ENCODE measurements around the gene SYNJ1. TPM values are rescaled to one million over a fixed set of nuclear protein-coding genes. Genes with fewer than 3 reads are reported as not detected.

Gene SYNJ1
- total RNA-seq, 1 experiment from 2014 or later: 4.2 TPM

DNA sequence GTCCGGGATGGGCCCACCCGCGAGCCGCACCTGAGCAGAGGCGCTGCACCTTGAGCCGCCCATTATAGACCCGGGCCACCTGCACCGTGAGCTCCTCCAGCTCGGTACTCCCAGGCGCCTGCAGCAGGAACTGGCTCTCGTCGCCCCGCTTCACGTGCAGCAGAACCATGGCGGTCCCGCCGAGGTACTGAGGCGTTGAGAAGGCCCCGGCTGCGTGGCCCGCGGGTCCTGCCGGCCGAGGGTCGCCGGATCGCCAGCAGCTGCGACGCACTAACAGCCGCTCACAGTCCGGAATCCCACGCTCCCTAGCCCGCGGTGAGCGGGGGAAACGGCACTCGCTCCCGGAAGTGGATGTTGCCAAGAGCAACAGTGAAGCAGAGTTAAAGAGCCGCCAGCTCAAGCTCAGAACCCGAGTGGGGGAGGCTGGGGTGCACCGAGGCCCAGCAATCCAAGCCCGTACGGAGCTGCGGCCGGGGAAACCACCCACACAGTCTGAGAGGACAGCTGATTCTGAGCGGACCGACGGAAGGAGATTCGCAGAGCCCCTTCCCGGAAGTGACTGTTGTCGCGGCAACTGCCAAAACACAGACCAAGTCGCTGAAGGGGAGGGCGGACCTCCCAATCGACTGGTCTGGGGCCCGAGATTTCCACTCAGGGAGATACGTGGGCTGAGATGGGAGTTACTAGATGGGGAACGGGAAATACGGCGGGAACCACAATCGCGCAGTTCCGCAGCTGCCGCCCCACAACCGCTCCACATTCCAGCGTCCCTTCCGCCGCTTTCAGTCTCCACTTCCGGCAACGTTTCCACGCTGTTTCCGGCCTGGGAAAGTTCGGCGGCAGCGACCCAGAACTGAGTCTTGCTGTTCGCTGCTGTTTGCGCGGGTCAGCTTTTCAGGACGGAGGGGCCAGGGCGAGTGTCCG lies 115.5 kb downstream of the SYNJ1 start, which contains the start of gene CFAP298:
TSS of gene CFAP298 (minus strand) at position 303 of the 924 bp plus-strand sequence. CDS start at position 169, 134 bp downstream.
- Mint-ChIP-seq H3K4me3 (peak within 1 kb of the TSS; percentile 95), H3K27ac (peak within 1 kb of the TSS; percentile 93), H3K9me3 (no peaks in the 10 kb centered on the region), H3K36me3 (peaks cover 18% of the 10 kb centered on the region), H3K4me1 (peaks cover 14% of the 10 kb centered on the region), H3K27me3 (ENCODE audit: low read depth) (peaks cover 2% of the 10 kb centered on the region)
- ChIA-PET POLR2A (interaction anchor here (1.1 to 1.9 kb wide), 2 partner anchors 12 to 116 kb away, joined by 7 to 13 read pairs; partner anchors contain the start of gene SYNJ1), CTCF (interaction anchor here (1.0 to 5.7 kb wide), 7 partner anchors 8 to 306 kb away, joined by 4 to 31 read pairs (median 6); partner anchors contain the start of gene SYNJ1)
- DNase-seq (ENCODE audit: low spot score): peak; percentile 80
- peak; percentile 89 for ATAC-seq
- TF ChIP-seq GTF2I (CRISPR knock-in tag; conservative IDR thresholded peaks at IDR 0.05): no peak
- peak; percentile 62; the same call in 1 of the 2 replicates for TF ChIP-seq GABPB1 (CRISPR knock-in tag; IDR thresholded peaks at IDR 0.05)
- TF ChIP-seq MXD4 (CRISPR knock-in tag; IDR thresholded peaks at IDR 0.05; ENCODE audit: borderline replicate concordance): no peak
- peak; percentile 51; the same call in 1 of the 2 replicates for TF ChIP-seq SP1 (CRISPR knock-in tag; conservative IDR thresholded peaks at IDR 0.05)
- no peak for TF ChIP-seq ZNF263 (CRISPR knock-in tag; IDR thresholded peaks at IDR 0.05; ENCODE audit: low read depth)
- TF ChIP-seq, protein P1, sequence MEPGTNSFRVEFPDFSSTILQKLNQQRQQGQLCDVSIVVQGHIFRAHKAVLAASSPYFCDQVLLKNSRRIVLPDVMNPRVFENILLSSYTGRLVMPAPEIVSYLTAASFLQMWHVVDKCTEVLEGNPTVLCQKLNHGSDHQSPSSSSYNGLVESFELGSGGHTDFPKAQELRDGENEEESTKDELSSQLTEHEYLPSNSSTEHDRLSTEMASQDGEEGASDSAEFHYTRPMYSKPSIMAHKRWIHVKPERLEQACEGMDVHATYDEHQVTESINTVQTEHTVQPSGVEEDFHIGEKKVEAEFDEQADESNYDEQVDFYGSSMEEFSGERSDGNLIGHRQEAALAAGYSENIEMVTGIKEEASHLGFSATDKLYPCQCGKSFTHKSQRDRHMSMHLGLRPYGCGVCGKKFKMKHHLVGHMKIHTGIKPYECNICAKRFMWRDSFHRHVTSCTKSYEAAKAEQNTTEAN (CRISPR knock-in tag; IDR thresholded peaks at IDR 0.05): no peak; the same call in 1 of the 2 replicates
- peak; percentile 12; the same call in 1 of the 2 replicates for TF ChIP-seq CREB1 (CRISPR knock-in tag; IDR thresholded peaks at IDR 0.05)
- peak; percentile 80 for TF ChIP-seq FOXK1 (CRISPR knock-in tag; IDR thresholded peaks at IDR 0.05)
- TF ChIP-seq, protein P2, sequence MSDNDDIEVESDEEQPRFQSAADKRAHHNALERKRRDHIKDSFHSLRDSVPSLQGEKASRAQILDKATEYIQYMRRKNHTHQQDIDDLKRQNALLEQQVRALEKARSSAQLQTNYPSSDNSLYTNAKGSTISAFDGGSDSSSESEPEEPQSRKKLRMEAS (CRISPR knock-in tag; IDR thresholded peaks at IDR 0.05): peak; percentile 71
- TF ChIP-seq MYBL2 (CRISPR knock-in tag; IDR thresholded peaks at IDR 0.05): 0 out of 2 replicates have a peak, but pooled peaks have one; percentile 31
- peak; percentile 91; the same call in 1 of the 2 replicates for TF ChIP-seq TEAD4 (CRISPR knock-in tag; IDR thresholded peaks at IDR 0.05)
- TF ChIP-seq, protein P3, sequence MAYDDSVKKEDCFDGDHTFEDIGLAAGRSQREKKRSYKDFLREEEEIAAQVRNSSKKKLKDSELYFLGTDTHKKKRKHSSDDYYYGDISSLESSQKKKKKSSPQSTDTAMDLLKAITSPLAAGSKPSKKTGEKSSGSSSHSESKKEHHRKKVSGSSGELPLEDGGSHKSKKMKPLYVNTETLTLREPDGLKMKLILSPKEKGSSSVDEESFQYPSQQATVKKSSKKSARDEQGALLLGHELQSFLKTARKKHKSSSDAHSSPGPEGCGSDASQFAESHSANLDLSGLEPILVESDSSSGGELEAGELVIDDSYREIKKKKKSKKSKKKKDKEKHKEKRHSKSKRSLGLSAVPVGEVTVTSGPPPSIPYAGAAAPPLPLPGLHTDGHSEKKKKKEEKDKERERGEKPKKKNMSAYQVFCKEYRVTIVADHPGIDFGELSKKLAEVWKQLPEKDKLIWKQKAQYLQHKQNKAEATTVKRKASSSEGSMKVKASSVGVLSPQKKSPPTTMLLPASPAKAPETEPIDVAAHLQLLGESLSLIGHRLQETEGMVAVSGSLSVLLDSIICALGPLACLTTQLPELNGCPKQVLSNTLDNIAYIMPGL (CRISPR knock-in tag; IDR thresholded peaks at IDR 0.05): peak; percentile 93
- TF ChIP-seq, protein P4, sequence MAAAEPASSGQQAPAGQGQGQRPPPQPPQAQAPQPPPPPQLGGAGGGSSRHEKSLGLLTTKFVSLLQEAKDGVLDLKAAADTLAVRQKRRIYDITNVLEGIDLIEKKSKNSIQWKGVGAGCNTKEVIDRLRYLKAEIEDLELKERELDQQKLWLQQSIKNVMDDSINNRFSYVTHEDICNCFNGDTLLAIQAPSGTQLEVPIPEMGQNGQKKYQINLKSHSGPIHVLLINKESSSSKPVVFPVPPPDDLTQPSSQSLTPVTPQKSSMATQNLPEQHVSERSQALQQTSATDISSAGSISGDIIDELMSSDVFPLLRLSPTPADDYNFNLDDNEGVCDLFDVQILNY (CRISPR knock-in tag; IDR thresholded peaks at IDR 0.05): 0 out of 2 replicates have a peak, but pooled peaks have one; percentile 41
- TF ChIP-seq CBFB (CRISPR knock-in tag; IDR thresholded peaks at IDR 0.05; ENCODE audit: low read depth): peak; percentile 83
- 0 out of 2 replicates have a peak, but pooled peaks have one; percentile 18 for TF ChIP-seq TCF7 (CRISPR knock-in tag; IDR thresholded peaks at IDR 0.05; ENCODE audit: low read depth)
- 0 out of 2 replicates have a peak, but pooled peaks have one; percentile 35 for TF ChIP-seq ZNF317 (CRISPR knock-in tag; IDR thresholded peaks at IDR 0.05; ENCODE audit: borderline replicate concordance, low read depth)
- TF ChIP-seq ZNF121 (CRISPR knock-in tag; IDR thresholded peaks at IDR 0.05): no peak
- TF ChIP-seq, protein P5, sequence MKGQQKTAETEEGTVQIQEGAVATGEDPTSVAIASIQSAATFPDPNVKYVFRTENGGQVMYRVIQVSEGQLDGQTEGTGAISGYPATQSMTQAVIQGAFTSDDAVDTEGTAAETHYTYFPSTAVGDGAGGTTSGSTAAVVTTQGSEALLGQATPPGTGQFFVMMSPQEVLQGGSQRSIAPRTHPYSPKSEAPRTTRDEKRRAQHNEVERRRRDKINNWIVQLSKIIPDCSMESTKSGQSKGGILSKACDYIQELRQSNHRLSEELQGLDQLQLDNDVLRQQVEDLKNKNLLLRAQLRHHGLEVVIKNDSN (CRISPR knock-in tag; IDR thresholded peaks at IDR 0.05): 0 out of 2 replicates have a peak, but pooled peaks have one; percentile 5
- TF ChIP-seq ZNF232 (CRISPR knock-in tag; IDR thresholded peaks at IDR 0.05): 0 out of 2 replicates have a peak, but pooled peaks have one; percentile 43
- peak; percentile 95 for TF ChIP-seq ETV6 (CRISPR knock-in tag; IDR thresholded peaks at IDR 0.05)
- TF ChIP-seq SMAD4 (CRISPR knock-in tag; IDR thresholded peaks at IDR 0.05): peak; percentile 46; the same call in 1 of the 2 replicates
- peak; percentile 76 for TF ChIP-seq KAT7 (CRISPR knock-in tag; IDR thresholded peaks at IDR 0.05; ENCODE audit: borderline replicate concordance)
- TF ChIP-seq ZNF219 (CRISPR knock-in tag; IDR thresholded peaks at IDR 0.05; ENCODE audit: borderline replicate concordance): 0 out of 2 replicates have a peak, but pooled peaks have one; percentile 53
- peak; percentile 90 for TF ChIP-seq TEAD1 (CRISPR knock-in tag; IDR thresholded peaks at IDR 0.05)
- TF ChIP-seq ZNF396 (CRISPR knock-in tag; IDR thresholded peaks at IDR 0.05; ENCODE audit: borderline replicate concordance): no peak
- TF ChIP-seq, protein P6, sequence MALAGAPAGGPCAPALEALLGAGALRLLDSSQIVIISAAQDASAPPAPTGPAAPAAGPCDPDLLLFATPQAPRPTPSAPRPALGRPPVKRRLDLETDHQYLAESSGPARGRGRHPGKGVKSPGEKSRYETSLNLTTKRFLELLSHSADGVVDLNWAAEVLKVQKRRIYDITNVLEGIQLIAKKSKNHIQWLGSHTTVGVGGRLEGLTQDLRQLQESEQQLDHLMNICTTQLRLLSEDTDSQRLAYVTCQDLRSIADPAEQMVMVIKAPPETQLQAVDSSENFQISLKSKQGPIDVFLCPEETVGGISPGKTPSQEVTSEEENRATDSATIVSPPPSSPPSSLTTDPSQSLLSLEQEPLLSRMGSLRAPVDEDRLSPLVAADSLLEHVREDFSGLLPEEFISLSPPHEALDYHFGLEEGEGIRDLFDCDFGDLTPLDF (CRISPR knock-in tag; IDR thresholded peaks at IDR 0.05): no peak
